Gastroesophageal sphincter (tissue), 4 donors: ENCODE data around the gene HPS3. TPM values are rescaled to one million over a fixed set of nuclear protein-coding genes. Genes with fewer than 3 reads are reported as not detected.
A peak's percentile ranks its signal among the peaks of the same experiment; 100 is the strongest.

Experiments
- ATAC-seq: fragments of 150-250 bp; one replicate; pipeline ENCODE4 v1.9.1; 2016; ENCODE audit warnings: mild to moderate bottlenecking, moderate library complexity
- H3K27ac ChIP-seq, 4 donors: fragments of 200-600 bp; sonication (generic) in 3 of 4; 1 replicate in 3 of 4; 2 replicates in 1 of 4; pipeline ENCODE4 v1.5.1; 2016 to 2019
- H3K27me3 ChIP-seq: fragments of 200-600 bp; sonication (generic); one replicate; pipeline ENCODE4 v1.5.1; 2019
- H3K36me3 ChIP-seq, 2 donors: fragments of 200-600 bp; sonication (generic); one replicate each; pipeline ENCODE4 v1.5.1; 2019; ENCODE audit warnings: control low read depth in 1 of 2
- H3K4me1 ChIP-seq, 3 donors: fragments of 200-600 bp; sonication (generic); 1 replicate in 2 of 3; 2 replicates in 1 of 3; pipeline ENCODE4 v1.5.1; 2016 to 2019; ENCODE audit warnings: control low read depth in 2 of 3
- H3K4me3 ChIP-seq, 2 donors: fragments of 200-600 bp; sonication (generic); one replicate each; pipeline ENCODE4 v1.5.1; 2019; ENCODE audit warnings: mild to moderate bottlenecking in 1 of 2, moderate library complexity in 1 of 2
- H3K9me3 ChIP-seq, 3 donors: fragments of 200-600 bp; sonication (generic); one replicate each; pipeline ENCODE4 v1.5.1; 2017 to 2019; ENCODE audit warnings: control low read depth in 2 of 3
- EP300 ChIP-seq: sonication (generic); formaldehyde crosslinking; IDR thresholded peaks from one replicate; pipeline ENCODE4 v1.6.1; 2017; ENCODE audit warnings: antibody characterized with exemption, mild to moderate bottlenecking
- POLR2A ChIP-seq, 2 donors: fragments of 450-650 bp; IDR thresholded peaks; one replicate each; pipeline ENCODE4 v1.6.1; 2017; ENCODE audit warnings: antibody characterized with exemption in 2 of 2, mild to moderate bottlenecking in 2 of 2, moderate library complexity in 1 of 2
- POLR2AphosphoS5 ChIP-seq: sonication (generic); formaldehyde crosslinking; IDR thresholded peaks from one replicate; pipeline ENCODE4 v1.6.1; 2017; ENCODE audit warnings: antibody characterized with exemption
- WGBS, 2 donors: methylation state at CpG; one replicate each; pipeline ENCODE4 v1.1.5; 2018; ENCODE audit warnings: low coverage in 1 of 2; 5-methylcytosine and 5-hydroxymethylcytosine counted together
- total RNA-seq, 4 donors: library from RNA; depleted of rRNA; stranded (reverse); fragments of >200 nt; gene quantifications; one replicate each; pipeline ENCODE4 v1.1.0, GENCODE V29; 2016
- TF ChIP-seq, protein P1 (sequence below), 4 experiments: fragments of 200-600 bp in 2 of 4; fragments of 450-650 bp in 2 of 4; sonication (generic) in 1 of 4; IDR thresholded peaks; one replicate each; pipeline ENCODE4 v1.5.1; 2017 to 2019; ENCODE audit warnings: antibody characterized with exemption in 4 of 4, mild to moderate bottlenecking in 2 of 4, moderate library complexity in 2 of 4

Gene HPS3
- total RNA-seq, 4 donors from 2014 or later: 13.7 to 18.3 (median 14.7) TPM

- H3K27me3 ChIP-seq: no peaks in the 10 kb centered on the region
- peaks cover 0 to 7% (median 0%) of the 10 kb centered on the region in 3 donors for H3K9me3 ChIP-seq
- ATAC-seq: no peak
- no peak overlapping the region for H3K27ac ChIP-seq
- peaks cover 0 to 22% (median 3%) of the 10 kb centered on the region in 3 donors for H3K4me1 ChIP-seq
- peaks cover 3 to 45% of the 10 kb centered on the region in 2 donors for H3K36me3 ChIP-seq
- H3K4me3 ChIP-seq: no peak overlapping the region
- TF ChIP-seq, protein P1, sequence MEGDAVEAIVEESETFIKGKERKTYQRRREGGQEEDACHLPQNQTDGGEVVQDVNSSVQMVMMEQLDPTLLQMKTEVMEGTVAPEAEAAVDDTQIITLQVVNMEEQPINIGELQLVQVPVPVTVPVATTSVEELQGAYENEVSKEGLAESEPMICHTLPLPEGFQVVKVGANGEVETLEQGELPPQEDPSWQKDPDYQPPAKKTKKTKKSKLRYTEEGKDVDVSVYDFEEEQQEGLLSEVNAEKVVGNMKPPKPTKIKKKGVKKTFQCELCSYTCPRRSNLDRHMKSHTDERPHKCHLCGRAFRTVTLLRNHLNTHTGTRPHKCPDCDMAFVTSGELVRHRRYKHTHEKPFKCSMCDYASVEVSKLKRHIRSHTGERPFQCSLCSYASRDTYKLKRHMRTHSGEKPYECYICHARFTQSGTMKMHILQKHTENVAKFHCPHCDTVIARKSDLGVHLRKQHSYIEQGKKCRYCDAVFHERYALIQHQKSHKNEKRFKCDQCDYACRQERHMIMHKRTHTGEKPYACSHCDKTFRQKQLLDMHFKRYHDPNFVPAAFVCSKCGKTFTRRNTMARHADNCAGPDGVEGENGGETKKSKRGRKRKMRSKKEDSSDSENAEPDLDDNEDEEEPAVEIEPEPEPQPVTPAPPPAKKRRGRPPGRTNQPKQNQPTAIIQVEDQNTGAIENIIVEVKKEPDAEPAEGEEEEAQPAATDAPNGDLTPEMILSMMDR (IDR thresholded peaks at IDR 0.05): no peak
- TF ChIP-seq POLR2AphosphoS5 (no peak), POLR2A (IDR thresholded peaks at IDR 0.05) (no peak), EP300 (no peak)
- WGBS, 2 donors: 90 to 100% methylated on average over 1 of the region's 1 CpG
Measured at GRCh38 chr3:149177122-149177521, 47.7 kb downstream of the HPS3 start.

DNA sequence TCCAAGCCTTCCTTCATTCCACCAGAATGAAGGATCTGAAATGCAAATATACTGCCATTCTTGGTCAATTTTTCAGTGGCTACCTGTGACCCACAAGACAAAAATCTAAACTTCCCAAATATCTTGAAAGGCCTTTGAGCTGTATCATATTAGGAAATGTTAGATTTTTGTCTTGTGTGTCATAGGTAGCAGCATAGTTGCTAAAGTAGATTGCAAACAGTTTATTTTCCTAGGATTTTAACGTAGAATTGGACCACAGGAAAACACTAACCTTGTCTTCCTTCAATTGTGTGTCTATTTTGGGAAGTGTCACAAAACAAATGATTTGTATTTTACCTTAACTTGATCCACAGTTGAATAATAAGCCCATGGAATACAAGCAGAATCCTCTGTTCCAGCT lies 49.8 kb downstream of the HPS3 start:
- ATAC-seq: no peak
- peaks cover 0 to 7% (median 0%) of the 10 kb centered on the region in 3 donors for H3K9me3 ChIP-seq
- WGBS, 2 donors: 42 to 80% methylated on average over 1 of the region's 1 CpG
- H3K4me3 ChIP-seq: no peak overlapping the region
- no peaks in the 10 kb centered on the region for H3K27me3 ChIP-seq
- no peak for TF ChIP-seq EP300
- peak; percentile 16 for TF ChIP-seq POLR2AphosphoS5
- H3K36me3 ChIP-seq: peaks cover 3 to 24% of the 10 kb centered on the region in 2 donors
- peak overlapping the region; percentile 4 to 69 (median 30) for H3K27ac ChIP-seq
- H3K4me1 ChIP-seq: peaks cover 0 to 22% (median 3%) of the 10 kb centered on the region in 3 donors

DNA sequence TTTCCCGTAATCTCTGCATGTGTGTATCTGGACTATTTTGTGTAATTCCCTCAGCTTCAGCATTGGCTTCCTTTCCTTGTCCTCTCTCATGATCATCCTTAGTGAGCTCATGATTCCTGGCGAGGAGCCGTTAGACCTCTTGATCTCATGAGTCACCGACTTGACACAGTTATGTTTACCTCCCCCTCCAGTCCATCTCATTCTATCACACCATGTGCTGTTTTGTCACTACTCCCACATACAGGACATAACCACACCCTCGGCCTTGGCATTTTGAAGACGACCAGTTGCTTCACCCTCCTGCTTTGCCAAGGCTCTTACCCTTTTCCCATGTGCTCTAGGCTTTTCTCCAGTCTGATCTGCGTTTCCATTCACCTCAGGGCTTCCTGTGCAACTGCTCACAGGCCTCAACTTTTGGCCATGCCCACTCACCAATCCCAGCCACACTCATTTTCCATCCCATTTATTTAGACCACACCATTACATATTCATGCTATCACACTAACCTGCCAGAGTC lies 50.7 kb downstream of the HPS3 start:
- TF ChIP-seq, protein P1 (IDR thresholded peaks at IDR 0.05): peak in 1 of 4 experiments; percentile 1
- no peak for TF ChIP-seq POLR2A (IDR thresholded peaks at IDR 0.05)
- TF ChIP-seq POLR2AphosphoS5: peak; percentile 95
- ATAC-seq: peak; percentile 97
- Histone ChIP-seq H3K36me3 (peaks cover 3 to 18% of the 10 kb centered on the region in 2 donors), H3K4me3 (no peak overlapping the region), H3K27ac (peak overlapping the region in 3 of 4 donors; percentile 48 to 69 (median 56)), H3K27me3 (no peaks in the 10 kb centered on the region), H3K4me1 (peaks cover 0 to 22% (median 3%) of the 10 kb centered on the region in 3 donors), H3K9me3 (peaks cover 0 to 7% (median 0%) of the 10 kb centered on the region in 3 donors)
- 10 to 16% methylated on average over 7 of the region's 7 CpGs for WGBS, 2 donors

DNA sequence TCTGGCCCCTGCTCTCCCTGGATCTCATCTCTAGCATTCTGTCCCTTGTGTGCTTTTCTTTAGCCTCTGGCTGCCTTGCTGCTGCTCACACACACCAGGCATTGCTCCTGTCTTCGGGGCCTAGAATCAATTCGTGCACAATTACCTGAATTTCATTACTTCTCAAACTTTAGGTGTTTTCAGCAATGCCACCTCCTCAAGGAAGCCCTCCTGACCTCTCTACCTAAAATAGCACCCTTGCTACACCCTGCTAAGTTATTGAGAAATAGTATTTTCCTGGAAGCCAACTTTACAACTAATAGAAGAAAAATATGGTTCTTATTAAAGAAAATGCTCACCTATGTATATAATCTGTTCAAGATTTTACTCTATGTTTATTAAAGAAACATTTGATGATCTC lies 51.7 kb downstream of the HPS3 start:
- no peak for ATAC-seq
- TF ChIP-seq POLR2AphosphoS5 (no peak), EP300 (no peak), POLR2A (IDR thresholded peaks at IDR 0.05) (no peak)
- TF ChIP-seq, protein P1 (IDR thresholded peaks at IDR 0.05): no peak
- H3K27ac ChIP-seq: peak overlapping the region in 1 of 4 donors; percentile 48

DNA sequence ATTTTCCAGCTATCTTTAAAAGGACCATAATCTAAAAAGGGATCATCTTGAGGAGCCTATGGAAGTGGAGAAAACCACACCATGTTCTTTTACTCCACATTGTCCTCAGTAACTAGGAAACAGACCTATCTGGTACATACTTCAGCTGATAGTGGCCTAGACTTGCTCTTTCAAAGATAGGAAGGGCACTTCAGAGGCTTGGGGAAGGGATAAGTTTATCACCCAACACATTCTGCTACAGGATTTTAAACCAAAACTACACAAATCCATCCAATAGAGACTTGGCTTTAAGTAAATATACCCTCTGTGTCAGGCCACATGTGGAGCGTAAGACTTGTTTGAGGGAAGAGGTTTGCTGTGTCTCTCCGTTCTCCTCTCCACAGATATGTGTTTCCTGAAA lies 56.8 kb downstream of the HPS3 start:
- Histone ChIP-seq H3K27ac (no peak overlapping the region), H3K9me3 (no peaks in the 10 kb centered on the region), H3K36me3 (no peaks in the 10 kb centered on the region), H3K27me3 (no peaks in the 10 kb centered on the region), H3K4me3 (no peak overlapping the region), H3K4me1 (no peaks in the 10 kb centered on the region)
- TF ChIP-seq EP300 (no peak), POLR2AphosphoS5 (no peak), POLR2A (IDR thresholded peaks at IDR 0.05) (no peak)
- TF ChIP-seq, protein P1 (IDR thresholded peaks at IDR 0.05): no peak
- no peak for ATAC-seq
- WGBS, 2 donors: 79 to 95% methylated on average over 2 of the region's 2 CpGs

More for the DNA sequence above, 51.7 kb downstream of the HPS3 start:
- Histone ChIP-seq H3K27me3 (no peaks in the 10 kb centered on the region), H3K4me3 (no peak overlapping the region), H3K4me1 (peaks cover 0 to 22% (median 3%) of the 10 kb centered on the region in 3 donors), H3K9me3 (peaks cover 0 to 7% (median 0%) of the 10 kb centered on the region in 3 donors), H3K36me3 (peaks cover 0 to 10% of the 10 kb centered on the region in 2 donors)
- 92 to 100% methylated on average over 2 of the region's 2 CpGs for WGBS, 2 donors
